Measurements from ENCODE around the gene TBC1D1.

Gene TBC1D1

GRCh38 chr4:37956941-37957340, 66.1 kb downstream of the TBC1D1 start:
- H3K79me2 ChIP-seq, result no peaks in the 10 kb centered on the region
- H3K9me3 ChIP-seq (ENCODE audit: control insufficient read depth, low read length), result no peaks in the 10 kb centered on the region
- no peak for TF ChIP-seq CTCF (IDR thresholded peaks at IDR 0.05)
- no peaks in the 10 kb centered on the region for H3K36me3 ChIP-seq (ENCODE audit: control insufficient read depth, insufficient read depth, low read length)
- H3K4me2 ChIP-seq (ENCODE audit: low read length), result no peak overlapping the region
- H3K9ac ChIP-seq, result no peak overlapping the region
- H2AFZ ChIP-seq, result no peak overlapping the region
- no peak overlapping the region for H3K4me3 ChIP-seq (ENCODE audit: low read depth, low read length)
- H3K27me3 ChIP-seq (ENCODE audit: control insufficient read depth, insufficient read depth, low read length), result no peaks in the 10 kb centered on the region
- H3K4me1 ChIP-seq, result no peaks in the 10 kb centered on the region
- H3K27ac ChIP-seq, result no peak overlapping the region

GRCh38 chr4:37958932-37959331, 68.0 kb downstream of the TBC1D1 start:
- Histone ChIP-seq H3K9me3 (ENCODE audit: control insufficient read depth, low read length) (no peaks in the 10 kb centered on the region), H3K9ac (no peak overlapping the region), H2AFZ (no peak overlapping the region), H3K79me2 (no peaks in the 10 kb centered on the region), H3K4me1 (no peaks in the 10 kb centered on the region), H3K27ac (no peak overlapping the region), H3K36me3 (ENCODE audit: control insufficient read depth, insufficient read depth, low read length) (no peaks in the 10 kb centered on the region), H3K4me2 (ENCODE audit: low read length) (no peak overlapping the region), H3K4me3 (ENCODE audit: low read depth, low read length) (no peak overlapping the region), H3K27me3 (ENCODE audit: control insufficient read depth, insufficient read depth, low read length) (no peaks in the 10 kb centered on the region)
- no peak for TF ChIP-seq CTCF (IDR thresholded peaks at IDR 0.05)

GRCh38 chr4:37960098-37960497, 69.2 kb downstream of the TBC1D1 start, which contains the start of gene PTTG2:
Gene PTTG2, plus strand, starts transcription at chr4:37960398. Its CDS starts 37 bp downstream, at chr4:37960435.
- Histone ChIP-seq H3K27me3 (ENCODE audit: control insufficient read depth, insufficient read depth, low read length) (no peaks in the 10 kb centered on the region), H2AFZ (no peak within 1 kb of the TSS), H3K27ac (no peak within 1 kb of the TSS), H3K36me3 (ENCODE audit: control insufficient read depth, insufficient read depth, low read length) (no peaks in the 10 kb centered on the region), H3K4me1 (no peaks in the 10 kb centered on the region), H3K79me2 (no peaks in the 10 kb centered on the region), H3K4me3 (ENCODE audit: low read depth, low read length) (no peak within 1 kb of the TSS), H3K9me3 (ENCODE audit: control insufficient read depth, low read length) (no peaks in the 10 kb centered on the region), H3K9ac (no peak within 1 kb of the TSS), H3K4me2 (ENCODE audit: low read length) (no peak within 1 kb of the TSS)
- no peak for TF ChIP-seq CTCF (IDR thresholded peaks at IDR 0.05)

- Histone ChIP-seq H3K9ac (no peak overlapping the region), H3K27me3 (ENCODE audit: control insufficient read depth, insufficient read depth, low read length) (no peaks in the 10 kb centered on the region), H2AFZ (no peak overlapping the region), H3K9me3 (ENCODE audit: control insufficient read depth, low read length) (no peaks in the 10 kb centered on the region), H3K79me2 (no peaks in the 10 kb centered on the region), H3K4me2 (ENCODE audit: low read length) (no peak overlapping the region), H3K36me3 (ENCODE audit: control insufficient read depth, insufficient read depth, low read length) (no peaks in the 10 kb centered on the region), H3K4me1 (no peaks in the 10 kb centered on the region), H3K4me3 (ENCODE audit: low read depth, low read length) (no peak overlapping the region), H3K27ac (no peak overlapping the region)
- TF ChIP-seq CTCF (IDR thresholded peaks at IDR 0.05), result no peak
Observed at GRCh38 chr4:37960679-37961450, 70.0 kb downstream of the TBC1D1 start.

Data from parathyroid adenoma (tissue), 2 donors.